GM21576 (cell line): ENCODE data around the gene TNK2.
"Not testable (repeated sequence)": the region's sequence is repeated elsewhere in the genome, so short reads cannot be mapped to it uniquely, and the experiment has no call there.

Experiments used
- ATAC-seq: cut with Tn5 transposase; IDR thresholded peaks from one replicate; pipeline ENCODE4 v1.9.1; 2021; ENCODE audit warnings: mild to moderate bottlenecking, moderate library complexity; ENCODE audit not compliant: unreplicated experiment

Gene TNK2

GRCh38 chr3:195907934-195908693 is at the start of gene TNK2:
TSS of gene TNK2 (minus strand) at chr3:195908551. CDS start at chr3:195888588, 19,963 bp downstream.
- ATAC-seq, result peak; percentile 26

GRCh38 chr3:195956577-195956976 is 48.2 kb upstream of the TNK2 start:
- no peak for ATAC-seq

- ATAC-seq, result not testable (repeated sequence)
Measured at GRCh38 chr3:195955416-195955841, 47.1 kb upstream of the TNK2 start.

GRCh38 chr3:195954752-195955119 is 46.4 kb upstream of the TNK2 start:
- peak; percentile 40 for ATAC-seq

- peak; percentile 97 for ATAC-seq
Measured at GRCh38 chr3:195954052-195954751, 45.9 kb upstream of the TNK2 start.

- not testable (repeated sequence) for ATAC-seq
Measured at GRCh38 chr3:195952590-195952989, 44.2 kb upstream of the TNK2 start.

GRCh38 chr3:195951443-195952177 is 43.3 kb upstream of the TNK2 start:
- not testable (repeated sequence) for ATAC-seq

GRCh38 chr3:195950731-195951130 is 42.4 kb upstream of the TNK2 start:
- not testable (repeated sequence) for ATAC-seq

- not testable (repeated sequence) for ATAC-seq
Measured at GRCh38 chr3:195950164-195950563, 41.8 kb upstream of the TNK2 start.

- ATAC-seq, result not testable (repeated sequence)
Measured at GRCh38 chr3:195946910-195947699, 38.8 kb upstream of the TNK2 start.

- not testable (repeated sequence) for ATAC-seq
Measured at GRCh38 chr3:195941265-195941815, 33.0 kb upstream of the TNK2 start.

GRCh38 chr3:195940806-195941205 is 32.5 kb upstream of the TNK2 start:
- ATAC-seq, result not testable (repeated sequence)

GRCh38 chr3:195939526-195940470 is 31.4 kb upstream of the TNK2 start:
- not testable (repeated sequence) for ATAC-seq

GRCh38 chr3:195933044-195933430 is 24.7 kb upstream of the TNK2 start:
- not testable (repeated sequence) for ATAC-seq

- ATAC-seq, result no peak
Measured at GRCh38 chr3:195932418-195933043, 24.2 kb upstream of the TNK2 start.

- ATAC-seq, result no peak
Measured at GRCh38 chr3:195931582-195932273, 23.4 kb upstream of the TNK2 start.

- ATAC-seq, result no peak
Measured at GRCh38 chr3:195929452-195929851, 21.1 kb upstream of the TNK2 start.

- no peak for ATAC-seq
Measured at GRCh38 chr3:195921334-195921791, 13.0 kb upstream of the TNK2 start.
